GM04504 (cell line): Measurements from ENCODE around the gene EFCAB13.
A peak's percentile ranks its signal among the peaks of the same experiment; 100 is the strongest.

Experiments used
- DNase-seq: peaks from one replicate; pipeline ENCODE4 v3.0.0-alpha.2; 2012; ENCODE audit warnings: low read depth

EFCAB13 gene, protein sequence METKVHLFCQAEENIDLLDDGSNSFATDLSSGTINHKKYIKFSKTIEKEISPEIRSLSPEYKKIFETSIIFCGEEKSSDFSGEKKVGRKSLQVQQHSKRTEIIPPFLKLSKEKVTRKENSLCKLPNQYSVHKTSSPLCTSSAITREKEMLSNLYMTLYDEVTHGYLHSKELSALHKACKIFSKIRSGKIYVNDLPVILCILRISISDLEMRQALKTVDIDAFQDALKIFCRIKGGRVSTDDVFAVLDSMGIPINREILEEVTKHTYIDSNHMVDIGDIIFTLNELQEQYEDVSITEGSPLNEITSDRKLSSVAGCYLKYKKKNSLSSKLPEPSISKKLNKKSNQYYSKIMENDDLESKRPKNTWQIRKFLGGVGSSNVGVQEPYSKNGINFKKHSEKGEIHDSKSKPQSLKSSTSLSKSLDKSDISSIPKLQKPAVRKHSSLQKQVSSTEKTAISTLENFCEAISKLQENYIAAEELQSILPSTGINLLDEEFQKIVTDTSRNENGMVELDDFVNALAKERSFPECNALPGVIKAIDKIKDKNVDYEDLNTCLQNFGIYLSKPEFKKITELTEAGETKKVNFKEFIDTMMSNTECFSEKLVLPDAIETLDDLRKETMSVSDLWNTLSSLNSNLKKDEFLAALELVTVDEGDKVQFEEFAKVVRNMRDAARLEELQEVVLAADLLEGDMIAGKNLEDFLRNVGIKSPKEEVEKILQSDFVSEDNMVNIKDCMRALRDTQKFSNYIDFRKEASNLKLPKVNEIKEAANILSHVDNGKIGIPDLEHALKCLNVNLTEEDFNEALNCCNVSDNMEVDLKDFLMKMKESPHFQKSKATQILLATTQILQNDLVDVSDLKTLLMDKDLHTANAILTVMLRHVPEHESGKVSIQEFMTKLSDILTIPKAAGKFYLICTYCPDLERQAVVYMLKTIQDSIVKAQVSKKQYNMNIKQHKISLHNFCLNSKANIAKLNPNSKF

DNA sequence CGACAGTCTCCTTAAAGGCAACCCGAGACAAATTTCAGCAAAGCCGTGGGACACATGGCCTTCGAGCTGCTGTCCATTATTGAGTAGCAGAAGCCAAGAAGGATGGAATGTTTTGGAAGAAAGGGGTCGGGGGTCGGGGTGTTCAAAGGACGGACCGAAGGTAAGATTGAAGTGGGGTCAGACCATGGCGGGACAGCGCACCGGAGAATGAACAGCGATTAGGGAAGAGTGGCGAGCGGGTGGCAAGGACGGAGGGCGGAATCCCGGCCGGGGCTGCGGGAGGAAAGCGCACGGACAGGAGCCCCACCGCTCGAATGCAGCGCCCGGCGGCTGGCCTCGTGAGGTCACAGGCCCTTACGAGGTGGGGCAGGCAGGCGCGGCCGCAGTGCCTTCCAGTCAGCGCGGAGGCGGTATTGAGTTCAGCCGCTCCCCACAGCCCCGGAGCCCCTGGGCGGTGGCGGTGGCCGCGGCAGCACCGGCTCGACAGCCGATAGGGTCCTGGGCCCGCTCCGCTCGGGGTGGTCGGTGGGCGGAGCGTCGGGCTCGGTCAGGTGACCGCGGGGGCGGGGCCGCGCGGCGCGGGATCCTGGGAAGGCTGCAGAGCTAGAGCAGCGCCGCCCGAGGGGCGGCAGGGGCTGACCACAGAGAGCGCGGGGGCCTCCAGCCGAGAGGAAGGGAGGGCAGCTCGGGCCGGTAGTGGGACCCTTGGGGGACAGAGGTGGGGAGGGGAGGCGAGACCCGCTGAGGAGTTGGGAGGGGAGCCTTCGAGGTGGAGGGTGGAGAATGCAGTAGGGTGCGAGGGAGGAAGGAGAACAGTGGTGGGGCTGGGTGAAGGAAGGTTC lies at the start of gene EFCAB13:
TSS of gene EFCAB13 (plus strand) at position 574 of the 842 bp plus-strand sequence. CDS start 4,399 bp downstream, outside the sequence.
- no peak for DNase-seq

DNA sequence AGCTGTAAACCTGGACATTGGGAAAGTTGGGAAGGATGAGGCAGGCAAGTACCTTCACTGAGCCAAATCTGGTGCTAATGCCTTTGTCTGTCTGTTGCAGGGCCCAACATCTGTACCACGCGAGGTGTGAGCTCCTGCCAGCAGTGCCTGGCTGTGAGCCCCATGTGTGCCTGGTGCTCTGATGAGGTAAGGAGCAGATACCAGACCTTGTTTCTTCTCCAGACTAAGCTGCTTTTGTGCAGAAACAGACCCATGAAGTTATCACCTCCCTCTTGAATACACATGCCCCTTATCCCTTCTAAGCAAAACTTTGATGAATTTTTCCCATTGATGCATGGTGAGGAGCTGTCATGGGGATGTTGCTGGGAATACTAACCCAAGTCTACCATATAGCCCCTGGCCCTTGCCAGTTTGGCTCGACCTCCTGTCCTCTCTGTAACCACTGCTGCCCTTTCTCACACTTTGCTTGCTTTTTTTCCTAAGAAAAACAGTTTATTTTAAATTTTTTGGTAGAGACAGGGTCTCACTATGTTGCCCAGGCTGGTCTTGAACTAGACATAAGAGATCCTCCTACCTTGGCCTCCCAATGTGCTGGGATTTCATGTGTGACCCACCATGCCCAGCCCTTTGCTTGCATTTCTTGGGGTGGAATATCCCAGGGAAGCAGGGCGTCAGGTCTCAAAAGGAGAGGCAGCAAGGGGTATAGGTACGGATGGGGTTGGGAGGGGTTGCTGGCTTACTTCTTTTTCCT lies 49.3 kb upstream of the EFCAB13 start:
- DNase-seq = no peak

DNA sequence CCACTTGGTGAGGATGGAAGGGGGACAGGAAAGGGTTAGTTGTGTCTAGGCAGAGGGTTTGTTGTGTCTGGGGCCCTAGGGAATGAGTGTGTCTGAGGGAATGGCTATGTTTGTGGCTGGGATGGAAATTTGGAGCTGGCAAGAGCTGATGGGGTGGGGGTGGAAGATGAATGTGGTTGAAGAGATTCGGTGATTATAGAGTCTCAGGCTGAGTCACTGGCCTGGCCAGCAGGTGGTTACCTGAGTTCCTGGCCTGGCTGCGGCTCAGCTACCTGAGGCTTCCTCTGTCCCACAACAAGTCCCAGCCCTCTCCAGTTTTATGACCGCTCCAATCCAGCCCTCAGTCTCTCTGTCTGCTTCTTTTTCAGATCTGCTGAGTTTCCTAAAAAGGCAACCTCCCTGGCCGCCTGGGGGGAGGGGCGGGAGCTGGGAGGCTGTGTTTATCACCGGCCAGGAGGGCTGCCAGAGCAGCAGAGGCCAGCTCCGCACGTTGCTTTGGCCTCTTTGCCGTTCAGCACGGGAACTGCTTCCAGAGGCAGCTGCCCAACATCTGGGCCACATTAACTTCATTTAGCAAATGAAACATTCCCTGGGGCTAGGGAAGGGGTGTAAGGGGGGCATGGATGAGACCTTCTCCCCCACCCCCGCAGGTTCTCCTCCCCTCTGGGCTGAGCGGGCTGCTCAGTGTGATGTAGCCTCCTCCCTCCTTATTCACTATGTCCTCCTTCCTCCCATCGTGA lies 48.3 kb upstream of the EFCAB13 start:
- DNase-seq = peak; percentile 91

DNA sequence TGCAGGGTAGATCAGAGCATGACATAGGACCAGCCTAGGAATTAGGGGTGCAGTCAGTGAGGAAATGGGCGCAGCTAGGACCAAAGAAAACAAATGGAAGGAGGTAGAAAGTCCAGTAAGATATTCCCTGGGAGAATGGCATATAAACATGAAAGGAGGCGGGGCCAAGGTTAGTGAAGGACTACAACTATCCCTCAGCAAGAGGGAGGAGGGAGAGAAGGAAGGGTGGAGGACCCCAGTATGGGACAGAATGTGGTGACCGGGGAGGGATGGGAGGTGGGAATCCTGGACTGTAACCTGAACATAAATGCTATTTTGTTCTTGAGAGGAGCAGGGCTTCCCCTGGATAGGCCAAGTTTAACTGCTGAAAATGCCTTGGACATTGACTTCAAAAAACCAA lies 47.3 kb upstream of the EFCAB13 start:
- DNase-seq = no peak

DNA sequence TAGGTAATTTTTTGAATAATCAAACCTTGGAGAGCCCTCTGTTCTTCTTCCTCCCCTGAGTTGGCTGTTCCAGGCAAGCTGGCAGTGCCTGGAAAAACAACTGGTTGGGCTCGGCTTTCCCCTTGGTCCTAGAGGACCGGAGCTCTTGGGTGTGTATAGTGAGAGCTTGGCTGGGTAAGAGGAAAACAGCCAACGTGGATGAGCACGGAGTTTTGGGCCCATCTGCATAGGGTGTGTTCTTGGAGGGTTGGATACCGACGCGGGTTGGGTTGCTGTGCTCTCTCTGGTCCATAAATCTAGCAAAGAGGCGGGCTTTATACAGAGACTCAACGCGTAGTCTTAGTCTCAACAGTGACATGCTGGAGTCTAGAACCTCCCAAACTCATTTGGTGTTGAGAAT lies 46.9 kb upstream of the EFCAB13 start:
- peak; percentile 88 for DNase-seq

DNA sequence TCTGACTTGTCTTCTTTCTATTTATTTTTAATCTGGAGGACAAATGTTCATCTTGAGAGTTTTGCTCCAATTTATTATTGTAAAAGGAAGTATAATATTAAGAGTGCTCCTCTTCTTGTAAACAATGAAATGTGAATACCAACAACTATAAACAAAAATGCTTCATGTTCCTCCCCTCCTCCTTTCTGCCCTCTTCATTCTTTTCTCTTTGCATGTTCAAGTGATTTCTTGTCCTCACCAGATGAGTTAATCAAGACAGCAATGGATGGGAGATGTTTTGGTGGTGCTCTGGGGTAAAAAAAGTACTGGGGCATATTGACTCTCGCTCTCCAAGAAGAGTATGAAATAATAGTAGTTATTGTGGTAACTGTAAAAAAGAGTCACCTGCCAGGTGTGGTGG lies 45.8 kb upstream of the EFCAB13 start:
- DNase-seq = no peak

DNA sequence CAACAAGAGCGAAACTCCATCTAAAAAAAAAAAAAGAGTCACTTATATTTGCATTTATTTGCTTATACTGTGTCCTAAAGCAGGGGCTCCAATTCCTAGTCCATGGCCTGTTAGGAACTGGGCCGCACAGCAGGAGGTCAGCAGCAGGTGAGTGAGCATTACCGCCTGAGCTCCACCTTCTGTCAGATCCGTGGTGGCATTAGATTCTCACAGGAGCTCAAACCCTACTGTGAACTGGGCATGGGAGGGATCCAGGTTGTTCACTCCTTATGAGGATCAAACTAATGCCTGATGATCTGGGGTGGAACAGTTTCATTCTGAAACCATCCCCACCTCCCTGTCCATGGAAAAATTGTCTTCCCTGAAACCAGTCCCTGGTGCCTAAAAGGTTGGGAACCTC lies 45.2 kb upstream of the EFCAB13 start:
- DNase-seq = no peak

DNA sequence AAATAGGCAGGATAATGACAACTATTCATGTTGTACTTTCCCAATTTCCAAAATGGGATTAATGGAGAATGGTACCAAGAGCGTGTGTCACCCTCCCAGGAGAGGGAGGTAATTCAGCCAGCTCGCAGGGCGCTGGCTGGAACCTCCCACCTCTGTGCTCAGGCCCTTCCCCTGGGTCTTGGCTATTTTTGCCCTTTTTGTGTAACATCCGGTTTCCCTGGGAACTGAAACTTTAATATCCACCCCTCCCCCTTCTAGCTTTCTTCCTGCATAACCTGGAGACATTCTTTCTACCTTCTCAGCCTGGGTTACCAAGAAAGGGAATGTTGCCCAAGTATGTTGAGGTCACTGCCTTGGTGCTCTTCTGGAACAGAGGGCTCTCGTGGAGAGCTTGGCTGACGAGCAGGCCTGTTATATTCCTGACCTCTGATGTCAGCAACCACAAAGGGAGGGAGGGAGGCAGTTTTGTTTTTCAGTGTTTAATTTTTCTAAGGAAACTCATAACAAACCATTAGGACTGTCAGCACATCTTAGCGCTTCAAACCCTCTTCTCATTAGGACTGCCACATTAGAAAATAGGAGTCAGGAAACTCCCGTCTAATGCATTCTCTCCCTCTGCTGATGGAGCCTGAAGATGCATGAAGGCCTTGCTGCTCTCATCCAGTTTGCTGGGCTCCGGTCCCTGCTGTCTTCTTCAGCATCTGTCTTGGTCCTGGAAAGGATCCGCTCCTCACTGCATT lies 44.5 kb upstream of the EFCAB13 start:
- peak; percentile 97 for DNase-seq

DNA sequence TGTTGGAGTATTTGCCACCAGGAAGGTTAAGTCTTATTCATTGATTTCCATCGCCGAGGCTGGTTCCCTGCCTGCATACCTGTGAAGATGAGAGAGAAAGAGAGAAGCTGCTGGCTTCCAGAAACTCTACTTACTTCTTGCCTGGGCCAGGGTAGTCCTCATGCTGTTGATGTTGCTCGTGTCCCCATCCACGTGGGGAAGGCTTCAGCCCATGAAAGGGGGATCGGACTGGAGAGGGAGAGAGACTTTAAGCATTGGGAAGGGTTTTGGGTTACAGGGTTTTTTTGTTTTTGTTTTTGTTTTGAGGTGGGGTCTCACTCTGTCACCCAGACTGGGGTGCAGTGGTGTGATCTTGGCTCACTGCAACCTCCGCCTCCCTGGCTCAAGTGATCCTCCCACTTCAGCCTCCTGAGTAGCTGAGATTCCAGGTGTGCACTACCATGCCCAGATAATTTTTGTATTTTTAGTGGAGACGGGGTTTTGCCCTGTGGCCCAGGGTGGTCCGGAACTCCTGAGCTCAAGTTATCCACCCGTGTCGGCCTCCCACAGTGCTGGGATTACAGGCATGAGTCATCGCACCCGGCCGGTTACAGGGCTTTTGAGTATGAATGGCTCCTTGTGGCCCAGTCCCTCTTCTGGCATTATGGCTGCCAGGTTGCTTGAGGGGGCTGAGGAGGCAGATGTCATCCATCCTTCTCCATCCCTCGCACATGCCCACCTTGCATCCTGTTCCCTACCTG lies 43.5 kb upstream of the EFCAB13 start:
- no peak for DNase-seq

DNA sequence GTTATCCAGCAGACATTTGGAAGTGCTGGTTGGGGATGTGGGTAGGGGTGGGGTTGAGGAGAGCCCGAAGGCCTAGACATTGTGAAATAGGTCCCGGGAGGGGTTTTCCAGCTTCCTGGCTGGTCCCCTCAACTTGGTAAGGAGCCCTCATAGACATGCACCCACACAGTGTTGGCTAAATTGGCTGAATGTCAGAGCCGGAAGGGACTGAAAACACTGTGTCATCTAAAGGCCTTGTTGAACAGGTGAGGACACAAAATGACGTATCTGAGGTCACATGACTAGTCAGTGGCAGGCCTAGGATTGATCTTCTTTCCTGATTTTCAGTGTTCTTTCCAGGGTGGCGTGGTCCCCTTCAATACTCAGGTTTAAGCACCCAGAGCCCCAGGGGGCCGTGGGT lies 42.5 kb upstream of the EFCAB13 start:
- DNase-seq = no peak

DNA sequence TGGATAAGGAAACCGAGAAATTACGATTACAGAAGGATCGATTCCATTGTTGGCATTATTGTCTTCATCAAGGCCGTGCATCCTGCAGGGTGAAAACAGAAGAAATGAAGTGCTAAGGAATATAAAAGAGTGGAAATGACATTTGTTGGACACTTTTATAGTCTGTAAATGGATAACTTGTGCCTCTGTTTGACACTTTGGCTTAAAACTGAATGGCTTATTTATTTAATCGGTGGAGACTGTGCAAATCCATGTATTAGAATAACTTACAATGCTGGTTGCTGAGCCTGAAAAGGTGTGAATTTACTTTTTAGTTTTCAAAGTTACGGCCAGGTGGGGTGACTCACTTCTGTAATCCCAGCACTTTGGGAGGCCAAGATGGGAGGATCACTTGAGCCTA lies 38.8 kb upstream of the EFCAB13 start:
- DNase-seq = no peak

DNA sequence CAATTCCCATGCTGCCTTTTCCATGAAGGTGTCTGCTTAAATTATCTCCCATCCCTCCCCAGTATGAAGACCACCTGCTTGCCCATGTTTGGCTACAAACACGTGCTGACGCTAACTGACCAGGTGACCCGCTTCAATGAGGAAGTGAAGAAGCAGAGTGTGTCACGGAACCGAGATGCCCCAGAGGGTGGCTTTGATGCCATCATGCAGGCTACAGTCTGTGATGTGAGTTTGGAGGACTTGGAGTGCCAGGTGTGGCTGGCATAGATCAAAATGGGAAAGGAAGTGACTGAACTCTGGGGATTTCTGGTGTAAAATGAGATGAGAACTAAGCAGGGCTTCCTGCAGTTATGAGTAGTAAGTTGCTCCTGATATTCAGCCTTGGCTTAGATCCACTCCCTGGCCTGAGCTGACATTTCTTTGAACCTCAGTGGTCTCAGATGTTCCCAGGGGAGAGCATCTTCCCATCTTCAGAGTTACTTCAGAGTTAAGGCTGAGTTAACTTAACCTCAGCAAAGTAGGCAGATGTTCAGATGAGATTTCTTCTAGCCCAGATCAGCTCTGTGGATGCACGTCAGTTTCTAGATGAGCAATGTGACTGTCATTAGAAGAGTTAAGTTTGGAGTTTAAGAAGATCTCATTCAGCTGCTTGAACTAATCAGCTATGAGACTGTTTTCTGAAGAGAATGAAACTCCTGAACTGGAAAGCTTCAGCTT lies 37.4 kb upstream of the EFCAB13 start:
- DNase-seq = no peak

DNA sequence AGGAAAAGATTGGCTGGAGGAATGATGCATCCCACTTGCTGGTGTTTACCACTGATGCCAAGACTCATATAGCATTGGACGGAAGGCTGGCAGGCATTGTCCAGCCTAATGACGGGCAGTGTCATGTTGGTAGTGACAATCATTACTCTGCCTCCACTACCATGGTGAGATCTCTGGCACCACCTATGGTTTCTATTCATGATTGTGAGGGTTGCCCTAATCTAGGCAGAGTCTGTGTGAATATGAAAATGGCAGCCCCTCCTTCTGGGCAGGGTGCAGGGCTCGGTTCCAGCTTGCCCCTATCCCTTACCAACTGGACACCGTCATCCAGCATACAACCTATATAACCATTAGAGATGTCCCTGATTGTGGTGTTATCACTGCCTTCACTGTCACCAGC lies 36.7 kb upstream of the EFCAB13 start:
- DNase-seq = no peak

DNA sequence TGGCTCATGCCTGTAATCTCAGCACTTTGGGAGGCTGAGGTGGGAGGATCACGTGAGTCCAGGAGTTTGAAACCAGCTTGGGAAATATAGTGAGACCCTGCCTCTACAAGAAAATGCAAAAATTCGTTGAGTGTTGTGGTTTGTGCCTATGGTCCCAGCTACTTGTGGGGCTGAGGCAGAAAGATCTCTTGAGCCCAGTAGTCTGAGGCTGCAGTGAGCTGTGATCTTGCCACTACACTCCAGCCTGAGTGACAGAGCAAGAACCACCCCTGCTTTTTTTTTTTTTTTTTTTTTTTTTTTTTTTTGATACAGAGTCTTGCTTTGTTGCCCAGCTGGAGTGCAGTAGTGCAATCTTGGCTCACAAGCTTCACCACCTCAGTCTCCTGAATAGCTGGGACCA lies 36.1 kb upstream of the EFCAB13 start:
- DNase-seq = no peak

DNA sequence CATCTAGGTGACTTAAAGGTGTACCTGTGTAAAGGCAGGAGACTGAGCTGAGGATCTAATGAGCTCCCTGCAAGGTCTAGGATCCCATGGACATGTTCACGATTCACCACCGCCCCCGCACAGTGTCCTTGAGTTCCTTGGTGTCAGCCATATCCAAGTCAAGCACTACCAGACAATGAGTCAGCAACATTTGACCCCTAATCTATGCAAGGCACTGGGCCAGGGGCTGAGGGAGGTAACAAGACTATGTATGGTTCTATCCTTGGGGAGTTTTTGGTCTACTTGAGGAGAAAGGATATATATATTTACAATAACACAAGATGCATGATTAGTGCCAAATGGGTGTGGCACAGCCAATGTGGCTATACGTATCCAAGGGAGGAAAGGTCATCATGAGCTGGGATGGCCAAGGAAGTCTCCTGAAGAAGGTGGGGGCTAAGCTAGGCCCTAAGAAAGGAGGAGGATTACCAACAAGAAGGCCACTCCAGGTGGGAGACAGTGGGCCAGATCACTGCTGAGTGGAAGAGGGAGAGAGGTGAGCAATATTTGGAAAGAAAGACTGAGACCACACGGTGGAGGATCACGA lies 35.1 kb upstream of the EFCAB13 start:
- DNase-seq = no peak

DNA sequence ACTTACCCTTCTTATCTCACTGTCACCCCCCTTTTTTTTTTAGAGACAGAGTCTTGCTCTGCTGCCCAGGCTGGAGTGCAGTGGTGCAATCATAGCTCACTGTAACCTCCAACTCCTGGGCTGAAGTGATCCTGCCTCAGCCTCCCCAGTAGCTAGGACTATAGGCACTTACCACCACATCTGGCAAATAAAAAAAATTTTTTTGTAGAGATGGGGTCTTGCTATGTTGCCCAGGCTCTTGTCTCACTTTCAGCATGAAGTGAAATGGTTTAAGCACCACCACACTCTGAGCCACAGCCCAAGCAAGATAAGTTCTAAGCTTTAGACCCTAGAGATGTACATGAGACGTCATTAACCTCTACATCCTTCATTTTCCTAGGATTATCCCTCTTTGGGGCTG lies 34.5 kb upstream of the EFCAB13 start:
- no peak for DNase-seq

DNA sequence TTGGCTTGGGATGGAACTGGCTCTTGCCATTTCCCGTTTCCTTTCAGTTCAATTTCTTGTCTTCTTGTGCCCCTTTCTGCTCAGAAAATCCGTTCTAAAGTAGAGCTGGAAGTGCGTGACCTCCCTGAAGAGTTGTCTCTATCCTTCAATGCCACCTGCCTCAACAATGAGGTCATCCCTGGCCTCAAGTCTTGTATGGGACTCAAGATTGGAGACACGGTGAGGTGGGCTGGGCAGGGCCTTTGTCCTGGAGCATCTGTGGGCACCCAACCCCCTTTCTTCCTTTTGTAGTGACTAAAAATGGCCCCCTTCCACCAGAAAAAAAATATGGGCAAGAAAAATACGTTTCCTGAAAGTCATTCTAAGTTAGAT lies 32.9 kb upstream of the EFCAB13 start:
- no peak for DNase-seq

DNA sequence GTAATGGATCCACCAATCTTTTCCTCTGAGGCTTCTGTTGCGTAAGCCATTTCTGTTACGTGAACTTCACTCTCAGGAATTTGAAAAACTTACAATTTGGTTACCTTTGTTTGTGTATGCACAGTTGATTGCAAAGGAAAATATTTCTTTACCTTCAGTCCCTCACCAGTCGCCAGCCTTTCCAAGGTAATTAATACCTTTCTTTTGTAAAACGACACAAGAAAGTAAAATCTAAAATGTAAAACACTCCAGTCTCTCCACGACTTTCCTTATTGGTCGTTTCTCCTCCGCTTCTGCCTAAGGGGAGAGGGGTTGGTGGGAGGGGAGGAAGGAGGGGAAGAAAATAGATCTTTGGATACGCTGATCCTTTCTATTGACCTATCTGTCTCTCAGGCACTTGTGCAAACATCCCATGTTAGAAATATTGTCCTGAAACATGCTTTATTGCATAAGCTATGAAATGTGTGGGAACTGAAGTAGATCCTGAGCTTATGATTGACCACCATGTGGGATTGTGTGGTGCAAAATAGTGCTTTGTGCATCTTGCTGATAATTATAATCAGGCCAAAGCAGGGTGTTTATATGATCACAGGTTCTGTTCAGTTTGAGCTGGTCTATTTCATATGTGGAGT lies 32.4 kb upstream of the EFCAB13 start:
- DNase-seq = no peak
